ENCODE measurements around the gene AGPAT3.

The AGPAT3 gene

GRCh38 chr21:43925609-43926008, 60.6 kb downstream of the AGPAT3 start:
- no peak for DNase-seq

GRCh38 chr21:43926196-43926595, 61.2 kb downstream of the AGPAT3 start:
- DNase-seq = no peak

- no peak for DNase-seq
These were observed 62.7 kb downstream of the AGPAT3 start for GRCh38 chr21:43927591-43928221.

GRCh38 chr21:43928222-43929125, 63.5 kb downstream of the AGPAT3 start:
- DNase-seq = no peak

GRCh38 chr21:43929217-43929971, 64.4 kb downstream of the AGPAT3 start:
- no peak for DNase-seq

- DNase-seq = no peak
These were observed 65.2 kb downstream of the AGPAT3 start for GRCh38 chr21:43930074-43930847.

GRCh38 chr21:43930848-43931375, 65.9 kb downstream of the AGPAT3 start:
- no peak for DNase-seq

GRCh38 chr21:43931489-43931888, 66.5 kb downstream of the AGPAT3 start:
- DNase-seq = no peak

GRCh38 chr21:43932005-43932404, 67.0 kb downstream of the AGPAT3 start:
- no peak for DNase-seq

- DNase-seq = no peak
These were observed 68.2 kb downstream of the AGPAT3 start for GRCh38 chr21:43933199-43933598.

GRCh38 chr21:43933680-43934079, 68.7 kb downstream of the AGPAT3 start:
- DNase-seq = no peak

- no peak for DNase-seq
These were observed 69.1 kb downstream of the AGPAT3 start for GRCh38 chr21:43934116-43934515.

GRCh38 chr21:43934716-43935705, 70.0 kb downstream of the AGPAT3 start:
- DNase-seq = no peak

- DNase-seq = peak; percentile 9
These were observed 70.7 kb downstream of the AGPAT3 start for GRCh38 chr21:43935711-43936110.

- DNase-seq = no peak
These were observed 71.4 kb downstream of the AGPAT3 start for GRCh38 chr21:43936247-43936967.

- DNase-seq = no peak
These were observed 72.2 kb downstream of the AGPAT3 start for GRCh38 chr21:43937051-43937832.

- DNase-seq = no peak
These were observed 72.9 kb downstream of the AGPAT3 start for GRCh38 chr21:43937891-43938309.

- DNase-seq = peak; percentile 26
These were observed 73.9 kb downstream of the AGPAT3 start for GRCh38 chr21:43938751-43939442.

Data from DMS153 (cell line).